Bone marrow (tissue), 2 donors: ENCODE results near the gene CHPF2.

Experiments used
- DNase-seq, 2 donors: peaks; one replicate each; lab custom pipeline; 2025; lab: John Stamatoyannopoulos, UW

CHPF2 gene, protein sequence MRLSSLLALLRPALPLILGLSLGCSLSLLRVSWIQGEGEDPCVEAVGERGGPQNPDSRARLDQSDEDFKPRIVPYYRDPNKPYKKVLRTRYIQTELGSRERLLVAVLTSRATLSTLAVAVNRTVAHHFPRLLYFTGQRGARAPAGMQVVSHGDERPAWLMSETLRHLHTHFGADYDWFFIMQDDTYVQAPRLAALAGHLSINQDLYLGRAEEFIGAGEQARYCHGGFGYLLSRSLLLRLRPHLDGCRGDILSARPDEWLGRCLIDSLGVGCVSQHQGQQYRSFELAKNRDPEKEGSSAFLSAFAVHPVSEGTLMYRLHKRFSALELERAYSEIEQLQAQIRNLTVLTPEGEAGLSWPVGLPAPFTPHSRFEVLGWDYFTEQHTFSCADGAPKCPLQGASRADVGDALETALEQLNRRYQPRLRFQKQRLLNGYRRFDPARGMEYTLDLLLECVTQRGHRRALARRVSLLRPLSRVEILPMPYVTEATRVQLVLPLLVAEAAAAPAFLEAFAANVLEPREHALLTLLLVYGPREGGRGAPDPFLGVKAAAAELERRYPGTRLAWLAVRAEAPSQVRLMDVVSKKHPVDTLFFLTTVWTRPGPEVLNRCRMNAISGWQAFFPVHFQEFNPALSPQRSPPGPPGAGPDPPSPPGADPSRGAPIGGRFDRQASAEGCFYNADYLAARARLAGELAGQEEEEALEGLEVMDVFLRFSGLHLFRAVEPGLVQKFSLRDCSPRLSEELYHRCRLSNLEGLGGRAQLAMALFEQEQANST

DNA sequence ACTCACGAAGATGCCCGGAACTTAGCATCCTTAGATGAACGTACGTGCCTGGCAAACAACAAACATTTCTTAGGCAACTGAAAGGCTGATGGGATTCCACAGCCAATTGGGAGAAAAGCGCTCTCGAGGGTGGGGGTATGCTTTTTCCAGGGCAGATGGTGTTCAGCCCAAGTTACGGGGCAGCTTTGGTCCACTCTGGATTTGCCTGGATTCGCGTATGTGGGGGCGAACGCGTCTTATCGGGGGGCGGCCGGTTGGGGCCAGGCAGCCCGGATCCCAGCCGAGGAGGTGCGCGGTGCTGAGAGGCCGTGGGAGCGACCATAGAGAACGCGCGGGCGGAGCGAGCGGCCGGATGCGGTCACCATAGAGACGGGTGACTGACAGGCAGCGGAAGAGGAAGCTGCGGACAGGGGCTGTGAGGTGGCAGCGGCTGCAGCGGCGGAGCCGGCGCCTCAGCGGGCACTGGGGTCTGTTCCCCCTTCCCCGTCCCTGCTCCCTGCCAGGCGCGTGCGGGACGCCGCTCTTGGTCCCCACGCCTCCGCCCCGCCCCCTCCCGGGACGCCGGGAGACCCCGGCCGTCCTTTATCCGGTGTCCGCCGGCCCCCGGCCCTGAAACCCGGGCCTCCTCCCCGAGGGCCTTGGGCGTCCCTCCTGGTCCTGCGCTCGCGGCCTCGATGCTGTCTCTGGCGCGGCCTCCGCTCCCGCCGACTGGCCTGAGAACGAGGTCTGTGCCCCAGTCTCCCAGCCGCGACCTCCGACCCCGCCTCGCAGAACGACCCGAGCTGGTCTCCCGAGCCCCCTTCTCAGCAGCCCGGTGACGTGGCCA is at the start of gene CHPF2:
TSS of gene CHPF2 (plus strand) at position 393 of the 826 bp plus-strand sequence. CDS start 1,529 bp downstream, outside the sequence.
- peak; percentile 77 to 84 for DNase-seq

- no peak for DNase-seq
Measured at GRCh38 chr7:151185762-151186639, 46.3 kb upstream of the CHPF2 start.

GRCh38 chr7:151186640-151187408 is 45.5 kb upstream of the CHPF2 start, which contains the start of gene ASB10:
Gene ASB10 (minus strand): TSS chr7:151187250. CDS start chr7:151187130, 120 bp downstream.
- no peak for DNase-seq

DNA sequence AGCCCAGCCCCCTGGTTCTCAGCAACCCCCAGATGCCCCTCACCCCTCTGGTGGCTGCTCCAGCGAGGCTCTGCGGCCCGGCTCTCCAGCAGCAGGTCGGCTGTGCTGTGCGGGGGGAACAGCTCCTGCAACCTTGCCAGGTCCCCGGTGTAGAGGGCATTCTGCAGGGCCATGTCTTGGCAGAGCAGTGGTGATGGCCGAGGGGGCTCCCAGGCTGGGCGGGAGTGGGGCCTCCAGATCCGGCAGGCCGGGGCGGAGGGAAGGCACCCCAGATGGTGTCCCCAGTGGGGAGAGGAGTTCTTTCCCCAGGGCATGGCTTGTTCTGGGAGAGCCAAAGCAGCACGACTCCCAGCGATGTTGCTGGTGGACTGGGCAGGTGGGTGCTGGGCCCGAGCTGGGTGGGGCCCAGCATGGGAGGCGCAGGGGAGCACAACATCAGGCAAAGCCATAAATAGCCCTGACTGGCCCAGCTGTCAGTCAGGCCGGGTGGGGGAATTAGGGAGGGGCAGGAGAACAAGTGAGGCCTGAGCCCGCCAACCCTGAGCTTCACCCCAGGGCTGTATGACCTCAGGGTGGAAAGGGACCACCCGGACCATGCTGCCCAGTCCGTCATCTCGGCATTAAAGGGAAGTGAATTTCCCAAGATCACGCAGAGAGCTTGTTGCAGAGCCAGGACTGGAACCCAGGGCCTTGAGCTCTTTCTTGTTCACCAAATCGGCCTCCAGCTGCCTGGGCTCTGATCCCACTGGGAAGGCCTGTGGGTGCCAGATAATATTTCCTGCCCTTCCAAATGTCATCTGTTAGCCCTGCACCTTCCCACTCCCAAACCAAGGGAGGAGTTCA is 44.7 kb upstream of the CHPF2 start:
- DNase-seq, result no peak

DNA sequence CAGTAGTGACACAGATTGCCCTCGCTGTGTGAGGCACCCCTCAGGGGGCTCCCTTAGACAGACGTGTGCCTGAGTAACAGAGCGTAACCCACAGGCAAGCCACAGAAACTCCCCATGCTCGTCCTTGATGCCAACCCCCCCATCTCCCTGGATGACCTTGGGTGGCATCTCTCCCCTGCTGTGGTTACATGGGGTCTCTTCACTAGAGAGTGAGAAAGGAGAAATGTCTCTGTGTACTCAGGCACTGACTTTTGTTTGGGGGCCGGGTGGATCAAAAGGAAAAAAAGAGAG is 44.1 kb upstream of the CHPF2 start:
- no peak for DNase-seq

DNA sequence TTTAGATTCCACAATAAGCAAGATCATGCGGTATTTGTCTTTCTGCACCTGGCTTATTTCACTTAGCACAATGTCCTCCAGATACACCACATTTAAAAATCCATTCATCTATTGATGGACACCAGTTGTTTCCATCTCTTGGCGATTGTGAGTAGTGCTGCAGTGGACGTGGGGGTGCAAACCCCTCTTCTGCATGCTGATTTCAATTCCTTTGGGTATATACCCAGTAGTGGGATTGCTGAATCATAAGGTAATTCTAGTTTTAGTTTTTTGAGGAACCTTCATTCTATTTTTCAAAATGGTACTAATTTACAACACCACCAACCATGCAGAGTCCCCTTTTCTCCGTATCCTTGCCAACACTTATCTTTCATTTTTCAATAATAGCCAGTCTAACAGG is 43.2 kb upstream of the CHPF2 start:
- no peak for DNase-seq

- no peak for DNase-seq
Measured at GRCh38 chr7:151191544-151191943, 40.7 kb upstream of the CHPF2 start.

- DNase-seq, result no peak
Measured at GRCh38 chr7:151192002-151192539, 40.2 kb upstream of the CHPF2 start.

DNA sequence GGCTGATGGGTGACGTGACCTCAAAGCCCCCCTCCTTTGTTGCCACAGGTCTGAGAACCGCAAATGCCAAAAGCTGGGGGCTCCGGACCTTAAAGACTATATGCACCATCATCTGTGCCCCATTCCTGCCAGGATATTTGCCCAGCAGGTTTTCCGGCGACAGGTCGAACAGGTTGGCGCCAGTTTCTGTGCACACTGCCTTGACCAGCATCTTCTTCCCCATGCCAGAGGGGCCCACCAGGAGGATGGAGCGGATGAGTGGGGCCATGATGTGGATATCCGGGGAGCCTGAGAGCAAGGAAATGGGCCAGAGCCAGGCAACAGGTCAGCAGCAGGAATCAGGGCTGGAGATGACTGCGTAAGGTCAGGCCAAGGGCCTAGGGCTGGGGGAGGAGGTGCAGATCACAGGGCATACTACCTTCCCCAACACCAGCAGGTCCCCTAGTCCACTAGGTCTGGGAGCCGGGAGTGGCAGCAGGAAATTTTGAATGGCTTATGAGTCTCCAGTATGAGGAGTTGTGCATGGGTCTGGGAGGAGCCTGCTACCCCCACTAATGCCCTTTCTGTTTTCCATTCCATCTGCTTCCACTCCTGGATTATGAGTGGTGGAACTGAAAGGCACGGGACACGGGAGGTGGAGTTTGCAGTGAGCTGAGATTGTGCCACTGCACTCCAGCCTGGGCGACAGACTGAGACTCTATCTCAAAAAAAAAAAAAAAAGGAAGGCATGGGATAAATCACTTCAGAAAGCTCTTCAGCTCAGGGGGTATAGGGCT is 38.9 kb upstream of the CHPF2 start:
- DNase-seq, result no peak

DNA sequence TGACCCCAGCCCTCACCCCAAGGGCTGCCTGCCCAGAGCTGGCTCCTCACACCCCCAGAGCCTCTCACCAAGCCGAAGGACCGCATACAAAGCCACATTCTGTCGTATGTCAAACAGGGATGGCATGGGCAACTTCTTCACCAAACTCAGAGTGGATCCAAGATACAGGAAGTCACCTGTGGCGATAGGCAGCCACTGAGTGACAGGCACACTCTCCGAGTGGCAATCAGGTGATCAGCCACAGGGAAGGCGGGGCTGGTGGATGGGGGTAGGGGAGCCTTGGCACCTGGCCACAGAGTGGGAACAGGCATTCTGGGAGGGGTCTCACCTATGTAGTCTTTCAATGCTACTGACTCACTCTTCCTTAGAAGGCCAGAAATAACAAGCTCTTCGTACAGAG is 38.1 kb upstream of the CHPF2 start:
- no peak for DNase-seq

- no peak for DNase-seq
Measured at GRCh38 chr7:151195616-151196450, 36.5 kb upstream of the CHPF2 start.

- no peak for DNase-seq
Measured at GRCh38 chr7:151197932-151198331, 34.4 kb upstream of the CHPF2 start.

DNA sequence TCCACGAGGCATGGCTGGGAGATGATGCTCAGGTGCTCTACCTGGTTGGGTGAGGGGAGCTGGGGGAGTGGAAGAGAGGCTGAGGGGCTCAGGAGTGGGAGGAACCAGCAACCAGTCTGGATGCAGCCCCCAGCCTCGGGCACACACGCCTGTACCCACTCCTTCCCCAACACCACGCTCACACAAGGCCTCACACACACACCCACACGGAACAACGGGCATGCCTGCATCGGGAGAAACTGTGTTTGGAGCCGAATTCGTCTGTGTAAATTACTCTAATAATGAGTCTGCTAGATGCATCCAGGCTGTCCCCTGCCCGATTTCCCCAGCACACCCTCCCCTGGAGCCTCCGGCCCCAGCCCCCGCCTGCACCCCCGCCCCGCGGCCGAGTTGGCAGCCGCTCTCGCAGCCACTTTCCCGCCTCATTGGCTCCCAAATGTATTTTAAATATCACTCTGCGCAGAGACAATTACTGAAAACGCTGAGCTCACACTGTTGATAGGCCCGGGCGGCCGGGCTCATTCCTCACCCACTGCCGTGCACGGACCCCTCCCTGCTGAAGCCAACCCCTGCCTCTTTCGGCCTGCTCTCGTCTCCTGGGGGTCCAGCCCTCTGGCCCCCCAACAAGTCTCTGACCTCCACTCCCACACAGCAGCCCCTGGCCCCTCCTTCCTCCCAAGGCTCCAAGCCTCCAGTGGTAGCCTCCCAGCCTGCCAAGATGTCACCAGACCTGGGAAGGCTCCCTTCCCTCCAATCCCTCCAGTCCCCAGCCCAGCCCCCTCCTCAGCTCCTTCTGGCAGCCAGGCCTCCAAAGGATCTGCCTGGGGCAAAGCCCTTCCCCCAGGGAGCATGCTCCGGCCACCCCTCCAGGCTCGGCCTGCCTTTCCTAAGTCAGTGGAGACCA is 33.1 kb upstream of the CHPF2 start:
- no peak for DNase-seq

GRCh38 chr7:151201344-151201743 is 30.9 kb upstream of the CHPF2 start:
- no peak for DNase-seq

DNA sequence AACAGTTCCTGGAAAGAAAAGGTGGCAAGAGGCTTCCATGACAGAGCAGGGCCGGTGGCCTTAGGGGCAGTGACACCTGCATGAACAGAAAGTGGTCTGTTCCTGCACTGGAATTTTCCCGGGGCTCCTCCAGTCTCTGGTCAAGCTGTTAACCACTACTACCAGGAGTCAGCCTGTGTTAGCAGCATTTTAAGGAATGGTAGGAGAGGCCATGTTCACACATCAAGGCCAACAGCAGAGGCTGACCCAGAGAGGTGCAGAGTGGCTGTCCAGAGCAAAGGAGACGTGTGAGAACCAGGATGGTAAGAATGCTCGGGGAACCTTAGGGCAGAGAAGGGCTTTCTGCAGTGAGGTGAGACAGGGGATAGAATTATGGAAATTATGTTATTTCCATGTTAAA is 30.5 kb upstream of the CHPF2 start:
- no peak for DNase-seq

DNA sequence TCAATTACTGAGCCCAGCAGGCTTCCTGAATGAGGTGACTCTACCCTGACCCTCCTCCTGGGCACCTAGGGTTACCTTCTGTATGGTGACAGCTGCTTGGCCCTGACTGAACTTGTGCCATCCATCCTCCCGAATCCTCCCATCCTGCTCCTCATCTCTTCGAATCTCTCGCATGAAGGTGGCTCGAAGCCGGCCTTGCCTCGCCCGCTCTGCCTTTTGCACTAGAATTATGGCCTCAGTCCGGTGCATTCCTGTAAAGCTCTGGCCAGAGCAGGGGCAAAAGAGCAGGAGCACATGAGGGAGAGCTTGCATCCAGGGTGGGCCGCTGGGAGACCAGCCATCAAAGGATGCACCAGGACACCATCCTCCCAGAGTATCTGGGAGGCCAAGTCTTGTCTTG is 29.4 kb upstream of the CHPF2 start:
- DNase-seq, result no peak
